ENCODE measurements around the gene EYS. TPM values are rescaled to one million over a fixed set of nuclear protein-coding genes. Genes with fewer than 3 reads are reported as not detected.

EYS gene
- total RNA-seq, 2 donors from 2014 or later = 0.20 TPM; not detected in 1

DNA sequence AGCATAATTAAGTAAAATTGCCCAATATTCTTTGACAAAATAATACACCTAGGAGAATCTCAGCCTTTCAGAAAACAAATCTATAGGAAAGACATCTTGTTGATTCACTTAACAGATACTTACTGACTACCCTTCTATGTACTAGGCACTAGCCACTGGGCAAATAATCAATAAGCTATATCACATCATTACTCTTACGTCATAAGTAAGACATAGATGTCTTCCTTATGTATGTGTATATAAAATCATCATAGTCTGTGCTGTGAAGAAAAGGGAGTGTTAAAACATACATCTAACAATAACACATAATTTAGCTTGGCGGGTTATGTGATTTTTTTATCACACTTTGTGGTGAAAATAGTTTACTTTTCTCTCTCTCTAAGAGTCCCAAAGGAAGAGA, 733.9 kb downstream of the EYS start:
- DNase-seq (ENCODE audit: low spot score) = no peak
- ATAC-seq = no peak
- Mint-ChIP-seq H3K4me1 (ENCODE audit: low read depth in 2 of 2) (no peaks in the 10 kb centered on the region), H3K4me3 (no peak overlapping the region), H3K27me3 (no peaks in the 10 kb centered on the region), H3K9me3 (peaks cover 15% of the 10 kb centered on the region), H3K27ac (no peak overlapping the region), H3K36me3 (peaks cover under 1% of the 10 kb centered on the region)

GRCh38 chr6:64969139-64969538, 737.9 kb downstream of the EYS start:
- no peak overlapping the region for H3K4me3 Mint-ChIP-seq
- H3K27me3 Mint-ChIP-seq = no peaks in the 10 kb centered on the region
- H3K4me1 Mint-ChIP-seq (ENCODE audit: low read depth in 2 of 2) = no peaks in the 10 kb centered on the region

GRCh38 chr6:64955435-64955848, 751.6 kb downstream of the EYS start:
- Mint-ChIP-seq H3K4me3 (no peak overlapping the region), H3K27me3 (no peaks in the 10 kb centered on the region), H3K9me3 (peaks cover 17% of the 10 kb centered on the region), H3K36me3 (peaks cover 5% of the 10 kb centered on the region), H3K27ac (no peak overlapping the region), H3K4me1 (ENCODE audit: low read depth in 2 of 2) (no peaks in the 10 kb centered on the region)
- DNase-seq (ENCODE audit: low spot score) = no peak
- ATAC-seq = no peak

More at GRCh38 chr6:64969139-64969538, 737.9 kb downstream of the EYS start:
- ATAC-seq = no peak
- no peaks in the 10 kb centered on the region for H3K36me3 Mint-ChIP-seq
- H3K9me3 Mint-ChIP-seq = peaks cover 19% of the 10 kb centered on the region
- H3K27ac Mint-ChIP-seq = no peak overlapping the region
- DNase-seq (ENCODE audit: low spot score) = no peak

- DNase-seq (ENCODE audit: low spot score) (no peak), ATAC-seq (no peak)
- H3K36me3 Mint-ChIP-seq = no peaks in the 10 kb centered on the region
- H3K4me1 Mint-ChIP-seq (ENCODE audit: low read depth in 2 of 2) = no peaks in the 10 kb centered on the region
- H3K27me3 Mint-ChIP-seq = no peaks in the 10 kb centered on the region
- H3K4me3 Mint-ChIP-seq = no peak overlapping the region
- no peak overlapping the region for H3K27ac Mint-ChIP-seq
- H3K9me3 Mint-ChIP-seq = peaks cover 4% of the 10 kb centered on the region
These were observed 757.8 kb downstream of the EYS start for GRCh38 chr6:64949257-64949656.

GRCh38 chr6:64948261-64948660, 758.8 kb downstream of the EYS start:
- Mint-ChIP-seq H3K4me1 (ENCODE audit: low read depth in 2 of 2) (no peaks in the 10 kb centered on the region), H3K9me3 (peaks cover 13% of the 10 kb centered on the region), H3K27me3 (no peaks in the 10 kb centered on the region), H3K27ac (no peak overlapping the region), H3K4me3 (no peak overlapping the region), H3K36me3 (peaks cover 5% of the 10 kb centered on the region)
- no peak for ATAC-seq
- no peak for DNase-seq (ENCODE audit: low spot score)

DNA sequence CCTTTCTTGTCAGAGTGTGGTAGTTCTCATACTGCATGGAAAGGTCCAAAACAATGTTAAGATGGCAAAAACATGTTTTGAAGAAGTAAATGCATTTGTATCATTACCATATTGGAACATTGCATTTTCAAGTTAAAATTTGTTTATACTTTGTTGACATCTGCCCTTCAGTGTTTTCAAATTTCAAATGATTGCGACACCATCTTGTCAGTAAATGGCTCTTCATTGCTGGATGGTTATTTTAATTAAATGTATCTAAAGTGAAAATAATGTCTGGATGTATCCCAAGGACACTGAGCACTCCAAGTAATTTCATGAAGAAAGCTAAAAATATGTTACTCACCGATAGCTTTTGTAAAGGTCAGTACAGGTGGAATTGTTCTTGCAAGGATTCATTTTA, 761.6 kb downstream of the EYS start:
- peaks cover 12% of the 10 kb centered on the region for H3K36me3 Mint-ChIP-seq
- DNase-seq (ENCODE audit: low spot score) = no peak
- no peak overlapping the region for H3K4me3 Mint-ChIP-seq
- no peaks in the 10 kb centered on the region for H3K4me1 Mint-ChIP-seq (ENCODE audit: low read depth in 2 of 2)
- H3K27ac Mint-ChIP-seq = no peak overlapping the region
- H3K27me3 Mint-ChIP-seq = no peaks in the 10 kb centered on the region
- H3K9me3 Mint-ChIP-seq = peaks cover 15% of the 10 kb centered on the region
- no peak for ATAC-seq

GRCh38 chr6:64932486-64932885, 774.5 kb downstream of the EYS start:
- Mint-ChIP-seq H3K4me3 (no peak overlapping the region), H3K27me3 (no peaks in the 10 kb centered on the region), H3K36me3 (no peaks in the 10 kb centered on the region), H3K27ac (no peak overlapping the region), H3K9me3 (peaks cover 3% of the 10 kb centered on the region), H3K4me1 (ENCODE audit: low read depth in 2 of 2) (no peaks in the 10 kb centered on the region)
- DNase-seq (ENCODE audit: low spot score) (no peak), ATAC-seq (no peak)

DNA sequence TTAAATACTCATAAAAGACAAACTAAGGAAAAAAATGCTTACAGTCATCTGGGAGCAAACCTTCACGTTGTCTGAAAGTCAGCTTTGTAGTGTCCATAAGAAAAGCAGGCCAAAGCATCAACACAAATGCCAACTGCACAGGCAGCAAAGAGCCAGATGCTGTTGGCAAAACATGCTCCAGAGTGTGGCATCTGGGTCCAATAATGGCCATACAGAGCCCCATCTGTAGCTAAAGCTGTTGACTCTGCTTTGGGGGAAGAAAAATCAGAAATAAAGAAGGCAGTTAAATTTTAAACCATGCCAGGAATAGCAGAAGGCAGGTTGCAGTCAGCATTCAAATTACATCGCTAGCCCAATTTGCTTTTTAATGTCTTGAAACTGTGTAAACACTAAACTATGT, 776.3 kb downstream of the EYS start:
- Mint-ChIP-seq H3K27ac (no peak overlapping the region), H3K4me1 (ENCODE audit: low read depth in 2 of 2) (no peaks in the 10 kb centered on the region), H3K27me3 (no peaks in the 10 kb centered on the region), H3K36me3 (no peaks in the 10 kb centered on the region), H3K9me3 (peaks cover 3% of the 10 kb centered on the region), H3K4me3 (no peak overlapping the region)
- DNase-seq (ENCODE audit: low spot score) (no peak), ATAC-seq (no peak)

DNA sequence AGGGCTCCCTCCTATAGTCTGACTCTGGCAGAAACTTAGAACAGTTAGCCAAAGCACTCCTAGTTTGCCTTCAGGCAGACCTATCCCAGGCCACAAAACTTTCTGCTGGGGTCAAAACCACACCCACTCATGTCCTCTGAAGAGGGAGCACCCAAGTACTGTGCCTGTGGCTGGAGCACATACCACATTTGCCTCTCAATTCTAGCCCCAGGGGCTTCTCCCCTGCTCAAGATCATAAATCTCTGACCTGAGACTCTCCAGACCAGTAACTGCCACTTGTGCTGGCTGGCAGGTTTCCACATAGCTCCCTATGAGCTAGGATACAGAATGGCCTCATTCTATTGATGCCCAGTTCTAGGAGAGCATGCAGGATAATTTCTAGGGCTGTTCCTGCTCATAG, 781.0 kb downstream of the EYS start:
- Mint-ChIP-seq H3K36me3 (no peaks in the 10 kb centered on the region), H3K27me3 (no peaks in the 10 kb centered on the region), H3K9me3 (peaks cover 15% of the 10 kb centered on the region), H3K27ac (no peak overlapping the region), H3K4me1 (ENCODE audit: low read depth in 2 of 2) (no peaks in the 10 kb centered on the region), H3K4me3 (no peak overlapping the region)
- ATAC-seq (no peak), DNase-seq (ENCODE audit: low spot score) (no peak)

DNA sequence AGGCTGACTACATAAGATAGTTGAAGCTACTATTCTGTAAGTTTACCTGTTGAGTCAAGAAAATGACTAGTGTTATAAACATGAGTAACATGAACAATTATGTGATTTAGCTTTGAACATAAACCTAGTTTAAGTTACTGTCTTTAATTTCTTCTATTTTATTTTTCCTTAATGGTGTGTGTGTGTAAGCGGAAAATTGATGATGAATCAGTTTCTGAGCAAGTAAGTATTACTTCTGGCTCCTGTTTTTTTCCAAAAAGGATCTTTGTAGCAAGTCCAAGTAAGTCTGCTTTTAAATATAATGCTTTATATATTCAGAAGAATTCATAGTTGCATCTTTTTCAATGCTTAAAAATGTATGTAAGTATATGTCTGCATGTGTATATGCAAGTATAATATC, 786.8 kb downstream of the EYS start:
- DNase-seq (ENCODE audit: low spot score) = no peak
- ATAC-seq = no peak
- Mint-ChIP-seq H3K36me3 (peaks cover 7% of the 10 kb centered on the region), H3K27ac (no peak overlapping the region), H3K27me3 (no peaks in the 10 kb centered on the region), H3K4me1 (ENCODE audit: low read depth in 2 of 2) (no peaks in the 10 kb centered on the region), H3K4me3 (no peak overlapping the region), H3K9me3 (peaks cover 24% of the 10 kb centered on the region)

DNA sequence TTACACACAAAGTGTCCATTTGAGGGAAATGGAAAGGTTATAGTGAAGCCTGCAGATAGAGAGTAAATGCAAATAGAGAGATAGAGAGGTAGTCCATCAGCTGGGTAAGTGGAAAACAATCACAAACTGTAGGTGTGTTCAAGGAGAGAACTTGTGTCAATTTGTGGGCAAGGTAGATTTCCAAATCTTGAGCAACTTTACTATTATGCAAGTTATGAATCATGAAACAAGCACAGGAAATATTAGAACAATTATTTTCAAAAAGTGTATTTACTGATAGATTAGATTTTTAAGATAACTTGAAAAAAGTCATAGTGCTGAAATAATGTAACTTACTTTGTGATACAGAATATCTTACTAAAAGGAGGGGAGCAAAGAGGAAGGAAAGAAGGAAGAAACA, 792.9 kb downstream of the EYS start:
- H3K36me3 Mint-ChIP-seq = peaks cover 17% of the 10 kb centered on the region
- no peaks in the 10 kb centered on the region for H3K4me1 Mint-ChIP-seq (ENCODE audit: low read depth in 2 of 2)
- H3K27me3 Mint-ChIP-seq = no peaks in the 10 kb centered on the region
- DNase-seq (ENCODE audit: low spot score) (no peak), ATAC-seq (no peak)
- H3K4me3 Mint-ChIP-seq = no peak overlapping the region
- H3K9me3 Mint-ChIP-seq = peaks cover 17% of the 10 kb centered on the region
- H3K27ac Mint-ChIP-seq = no peak overlapping the region

DNA sequence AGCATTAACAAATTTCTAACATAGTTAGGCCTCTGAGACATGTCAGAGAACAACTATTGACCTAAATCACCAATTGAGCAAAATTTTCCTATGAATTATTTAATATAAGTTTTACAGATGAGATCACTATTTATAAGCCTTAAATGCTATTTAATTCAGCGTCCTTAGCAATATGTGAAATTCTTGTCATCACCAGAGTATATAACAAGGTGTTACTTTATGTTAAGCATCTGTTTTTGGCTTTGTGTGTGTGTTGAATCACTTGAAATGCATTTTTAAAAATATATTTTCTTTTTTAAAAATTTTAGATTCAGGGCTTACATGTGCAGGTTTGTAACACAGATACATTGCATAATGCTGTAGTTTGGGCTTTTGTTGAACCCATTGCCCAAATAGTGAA, 794.1 kb downstream of the EYS start:
- peaks cover 10% of the 10 kb centered on the region for H3K36me3 Mint-ChIP-seq
- no peak overlapping the region for H3K27ac Mint-ChIP-seq
- no peaks in the 10 kb centered on the region for H3K4me1 Mint-ChIP-seq (ENCODE audit: low read depth in 2 of 2)
- H3K27me3 Mint-ChIP-seq = no peaks in the 10 kb centered on the region
- no peak overlapping the region for H3K4me3 Mint-ChIP-seq
- no peak for ATAC-seq
- no peak for DNase-seq (ENCODE audit: low spot score)
- peaks cover 16% of the 10 kb centered on the region for H3K9me3 Mint-ChIP-seq

DNA sequence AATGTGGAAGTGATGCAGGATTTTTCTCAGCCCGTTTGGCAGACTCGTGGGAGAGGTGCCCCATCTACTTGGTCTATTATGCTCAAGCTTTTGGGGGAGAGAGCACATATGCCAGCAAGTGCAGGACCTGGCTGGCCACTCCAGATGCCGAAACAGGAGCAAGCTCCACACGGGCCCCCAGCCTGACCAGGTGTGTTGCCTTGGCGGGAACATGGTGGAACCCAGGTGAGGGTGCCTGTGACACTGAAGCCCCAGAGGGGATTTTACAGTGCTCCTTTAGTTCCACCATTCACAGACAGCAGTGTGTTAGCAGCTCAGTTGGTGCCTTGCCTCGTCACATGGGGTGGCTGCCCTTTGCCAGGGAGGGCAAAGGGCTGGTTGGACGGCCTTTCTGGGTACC, 798.9 kb downstream of the EYS start:
- DNase-seq (ENCODE audit: low spot score) (no peak), ATAC-seq (no peak)
- H3K4me3 Mint-ChIP-seq = no peak overlapping the region
- peak overlapping the region in 1 of 2 donors; percentile 21 for H3K27ac Mint-ChIP-seq
- peaks cover 5% of the 10 kb centered on the region for H3K36me3 Mint-ChIP-seq
- no peaks in the 10 kb centered on the region for H3K27me3 Mint-ChIP-seq
- H3K4me1 Mint-ChIP-seq (ENCODE audit: low read depth in 2 of 2) = no peaks in the 10 kb centered on the region
- peaks cover 12% of the 10 kb centered on the region for H3K9me3 Mint-ChIP-seq

DNA sequence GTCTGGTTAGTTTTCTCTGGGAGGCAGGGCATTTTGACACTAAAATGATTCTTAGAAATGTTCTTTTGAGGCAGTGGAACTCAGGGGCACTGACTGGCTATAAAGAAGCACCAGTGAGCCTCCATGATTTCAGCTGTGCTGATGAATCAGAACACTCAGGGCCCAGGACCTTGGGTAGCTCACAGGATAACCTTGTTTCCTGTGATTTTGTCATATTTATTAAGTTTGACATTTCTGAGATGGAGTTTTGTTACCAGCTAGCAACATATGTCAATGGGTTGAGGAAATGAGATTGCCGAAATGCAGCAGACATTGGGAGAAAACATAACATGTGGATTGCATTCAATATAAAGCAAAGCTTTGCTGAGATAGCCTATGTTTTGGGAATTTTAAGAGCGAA, 802.4 kb downstream of the EYS start:
- DNase-seq (ENCODE audit: low spot score) = no peak
- no peak overlapping the region for H3K27ac Mint-ChIP-seq
- peaks cover 12% of the 10 kb centered on the region for H3K9me3 Mint-ChIP-seq
- no peaks in the 10 kb centered on the region for H3K36me3 Mint-ChIP-seq
- no peak for ATAC-seq
- no peaks in the 10 kb centered on the region for H3K4me1 Mint-ChIP-seq (ENCODE audit: low read depth in 2 of 2)
- H3K27me3 Mint-ChIP-seq = no peaks in the 10 kb centered on the region
- H3K4me3 Mint-ChIP-seq = no peak overlapping the region

DNA sequence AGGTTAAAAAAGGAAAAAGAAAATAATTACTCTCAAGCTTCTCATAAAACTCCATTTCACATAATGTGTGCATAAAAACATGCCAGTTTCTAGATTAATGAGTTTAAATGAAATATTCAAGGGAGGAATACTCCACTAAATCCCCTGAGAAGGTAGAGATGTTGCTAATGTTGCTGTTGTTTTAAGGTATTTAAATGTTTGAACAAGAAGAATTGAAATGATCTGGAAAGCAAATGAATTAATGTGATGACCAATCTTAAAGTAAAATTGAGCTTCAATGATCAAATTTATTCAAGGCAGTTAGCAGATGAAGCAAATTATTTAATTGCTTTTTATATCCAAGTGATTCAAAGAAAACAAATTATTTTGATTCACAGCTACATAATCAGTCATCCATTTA, 804.4 kb downstream of the EYS start:
- no peak overlapping the region for H3K4me3 Mint-ChIP-seq
- no peak overlapping the region for H3K27ac Mint-ChIP-seq
- H3K36me3 Mint-ChIP-seq = peaks cover 15% of the 10 kb centered on the region
- ATAC-seq = no peak
- no peaks in the 10 kb centered on the region for H3K27me3 Mint-ChIP-seq
- H3K9me3 Mint-ChIP-seq = peaks cover 20% of the 10 kb centered on the region
- H3K4me1 Mint-ChIP-seq (ENCODE audit: low read depth in 2 of 2) = no peaks in the 10 kb centered on the region
- no peak for DNase-seq (ENCODE audit: low spot score)
